Vagina (tissue), 2 donors: ENCODE results near the gene CACNB1. TPM values are rescaled to one million over a fixed set of nuclear protein-coding genes. Genes with fewer than 3 reads are reported as not detected.

Source experiments
- DNase-seq, 2 donors: peaks; one replicate each; pipeline ENCODE4 v3.0.0-alpha.2; 2017; ENCODE audit errors: extremely low spot score in 2 of 2
- H3K27ac ChIP-seq: fragments of 200-600 bp; sonication (generic); one replicate; pipeline ENCODE4 v1.5.1; 2019
- H3K27me3 ChIP-seq: fragments of 200-600 bp; sonication (generic); one replicate; pipeline ENCODE4 v1.5.1; 2019
- H3K36me3 ChIP-seq, 2 donors: fragments of 200-600 bp; sonication (generic); one replicate each; pipeline ENCODE4 v1.5.1; 2017 to 2019
- H3K4me1 ChIP-seq: fragments of 200-600 bp; sonication (generic); one replicate; pipeline ENCODE4 v1.5.1; 2019
- H3K4me3 ChIP-seq, 2 donors: fragments of 200-600 bp; sonication (generic); 1 replicate in 1 of 2; 2 replicates in 1 of 2; pipeline ENCODE4 v1.5.1; 2016 to 2019
- H3K9me3 ChIP-seq: fragments of 200-600 bp; sonication (generic); one replicate; pipeline ENCODE4 v1.5.1; 2019
- POLR2A ChIP-seq, 2 donors: fragments of 450-650 bp; IDR thresholded peaks; one replicate each; pipeline ENCODE4 v1.6.1; 2017; ENCODE audit warnings: antibody characterized with exemption in 2 of 2, mild to moderate bottlenecking in 2 of 2, moderate library complexity in 2 of 2
- POLR2AphosphoS5 ChIP-seq, 2 donors: sonication (generic); formaldehyde crosslinking; IDR thresholded peaks; one replicate each; pipeline ENCODE4 v1.9.0; 2017; ENCODE audit warnings: antibody characterized with exemption in 2 of 2, mild to moderate bottlenecking in 2 of 2, low read depth in 1 of 2; ENCODE audit not compliant: insufficient read depth in 1 of 2
- intact Hi-C: fragments of 100-400 bp; cut with DNase I; formaldehyde crosslinking; loops from one replicate; pipeline ENCODE4 v1.15.1; 2023
- total RNA-seq: library from RNA; depleted of rRNA; stranded (reverse); fragments of >200 nt; gene quantifications from one replicate; pipeline ENCODE4 v1.2.3, GENCODE V29; 2016
- TF ChIP-seq, protein P1 (sequence below), 3 experiments: fragments of 450-650 bp in 2 of 3; fragments of 200-600 bp in 1 of 3; sonication (generic) in 1 of 3; IDR thresholded peaks; one replicate each; pipeline ENCODE4 v1.5.1; 2017 to 2019; ENCODE audit warnings: antibody characterized with exemption in 3 of 3, mild to moderate bottlenecking in 2 of 3, moderate library complexity in 2 of 3

CACNB1 gene
- total RNA-seq, 1 donor from 2014 or later: 8.3 TPM

DNA sequence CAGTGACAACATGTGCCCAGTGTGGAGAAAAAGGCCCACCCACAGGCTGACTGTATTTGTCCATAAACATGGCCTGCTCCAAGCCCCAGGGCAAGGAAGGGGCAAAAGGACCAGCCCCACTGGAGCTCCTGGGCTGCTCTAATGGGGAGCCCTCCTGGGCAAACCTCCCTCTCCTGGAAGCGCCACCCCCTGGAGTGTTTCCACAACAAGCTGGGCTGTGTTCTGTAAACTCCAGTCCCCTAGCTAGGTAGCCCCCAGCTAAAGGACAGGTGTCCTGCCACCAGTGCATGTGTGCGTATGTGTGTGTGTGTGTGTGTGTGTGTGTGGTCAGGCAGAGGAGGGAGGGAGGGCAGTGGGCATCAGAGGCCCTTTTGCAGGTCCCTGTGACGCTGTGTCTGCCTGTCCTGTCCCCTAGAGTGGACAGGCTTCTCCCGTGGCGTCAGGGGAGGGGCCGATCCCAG lies 39.5 kb upstream of the CACNB1 start:
- H3K27me3 ChIP-seq: no peaks in the 10 kb centered on the region
- H3K36me3 ChIP-seq: no peaks in the 10 kb centered on the region
- no peaks in the 10 kb centered on the region for H3K9me3 ChIP-seq
- peaks cover 8% of the 10 kb centered on the region for H3K4me1 ChIP-seq
- H3K27ac ChIP-seq: no peak overlapping the region
- intact Hi-C loops: no loop called here
- DNase-seq: no peak
- TF ChIP-seq POLR2A (IDR thresholded peaks at IDR 0.05) (no peak), POLR2AphosphoS5 (IDR thresholded peaks at IDR 0.05; ENCODE audit: insufficient read depth in 1 of 2, low read depth in 1 of 2) (no peak)
- TF ChIP-seq, protein P1, sequence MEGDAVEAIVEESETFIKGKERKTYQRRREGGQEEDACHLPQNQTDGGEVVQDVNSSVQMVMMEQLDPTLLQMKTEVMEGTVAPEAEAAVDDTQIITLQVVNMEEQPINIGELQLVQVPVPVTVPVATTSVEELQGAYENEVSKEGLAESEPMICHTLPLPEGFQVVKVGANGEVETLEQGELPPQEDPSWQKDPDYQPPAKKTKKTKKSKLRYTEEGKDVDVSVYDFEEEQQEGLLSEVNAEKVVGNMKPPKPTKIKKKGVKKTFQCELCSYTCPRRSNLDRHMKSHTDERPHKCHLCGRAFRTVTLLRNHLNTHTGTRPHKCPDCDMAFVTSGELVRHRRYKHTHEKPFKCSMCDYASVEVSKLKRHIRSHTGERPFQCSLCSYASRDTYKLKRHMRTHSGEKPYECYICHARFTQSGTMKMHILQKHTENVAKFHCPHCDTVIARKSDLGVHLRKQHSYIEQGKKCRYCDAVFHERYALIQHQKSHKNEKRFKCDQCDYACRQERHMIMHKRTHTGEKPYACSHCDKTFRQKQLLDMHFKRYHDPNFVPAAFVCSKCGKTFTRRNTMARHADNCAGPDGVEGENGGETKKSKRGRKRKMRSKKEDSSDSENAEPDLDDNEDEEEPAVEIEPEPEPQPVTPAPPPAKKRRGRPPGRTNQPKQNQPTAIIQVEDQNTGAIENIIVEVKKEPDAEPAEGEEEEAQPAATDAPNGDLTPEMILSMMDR (IDR thresholded peaks at IDR 0.05): no peak
- no peak overlapping the region for H3K4me3 ChIP-seq

- Histone ChIP-seq H3K4me3 (no peak overlapping the region), H3K27me3 (no peaks in the 10 kb centered on the region), H3K36me3 (no peaks in the 10 kb centered on the region), H3K4me1 (peaks cover 14% of the 10 kb centered on the region), H3K27ac (no peak overlapping the region), H3K9me3 (no peaks in the 10 kb centered on the region)
- no peak for DNase-seq
- intact Hi-C loops: no loop called here
- TF ChIP-seq POLR2AphosphoS5 (IDR thresholded peaks at IDR 0.05; ENCODE audit: insufficient read depth in 1 of 2, low read depth in 1 of 2) (no peak), POLR2A (IDR thresholded peaks at IDR 0.05) (no peak)
- TF ChIP-seq, protein P1 (IDR thresholded peaks at IDR 0.05): no peak
These were observed 39.0 kb upstream of the CACNB1 start for GRCh38 chr17:39236450-39236927.

DNA sequence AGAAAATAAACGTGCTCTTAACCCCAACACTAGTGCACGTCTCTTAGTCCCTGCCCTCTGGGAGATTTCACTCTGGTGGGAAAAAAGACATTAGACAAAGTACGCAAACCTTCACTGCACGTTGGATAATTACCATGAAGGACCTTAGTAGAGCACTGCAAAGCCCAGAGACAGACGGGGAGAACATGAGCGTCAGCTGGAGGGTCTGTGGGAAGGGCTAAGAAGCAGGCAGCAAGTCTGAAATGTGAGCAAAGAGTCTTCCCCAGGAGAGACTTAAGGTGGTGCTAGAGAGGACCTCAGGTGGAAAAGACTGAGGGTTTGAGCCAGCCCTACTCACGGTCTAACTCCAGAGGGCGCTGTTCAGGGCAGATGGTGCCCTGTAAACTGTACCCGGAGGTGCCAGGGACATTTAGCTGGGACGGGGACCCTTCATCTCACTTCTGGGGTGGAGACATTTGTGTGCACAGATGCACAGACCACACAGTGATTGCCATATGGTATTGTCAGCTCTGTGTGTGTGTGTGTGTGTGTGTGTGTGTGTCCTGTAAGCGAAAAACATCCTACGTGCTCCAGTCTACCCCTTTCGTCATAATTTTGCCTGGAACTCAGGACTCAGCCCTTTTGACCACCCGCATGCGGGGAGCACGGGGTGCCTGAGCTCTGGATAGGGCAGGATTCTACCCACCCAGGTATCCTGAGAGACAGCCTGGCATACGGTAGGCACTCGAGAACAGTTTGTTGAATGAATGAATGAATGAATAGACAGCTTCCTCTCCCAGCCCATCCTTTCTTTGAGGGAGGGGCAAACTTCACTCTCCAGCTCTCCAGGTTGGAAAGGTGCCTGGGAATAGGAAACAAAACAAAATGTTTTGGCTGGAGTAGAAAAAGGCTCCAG lies 38.3 kb upstream of the CACNB1 start:
- Histone ChIP-seq H3K4me1 (peaks cover 17% of the 10 kb centered on the region), H3K27ac (no peak overlapping the region), H3K36me3 (no peaks in the 10 kb centered on the region), H3K27me3 (no peaks in the 10 kb centered on the region), H3K9me3 (no peaks in the 10 kb centered on the region), H3K4me3 (no peak overlapping the region)
- TF ChIP-seq POLR2AphosphoS5 (IDR thresholded peaks at IDR 0.05; ENCODE audit: insufficient read depth in 1 of 2, low read depth in 1 of 2): no peak
- TF ChIP-seq POLR2A (IDR thresholded peaks at IDR 0.05): no peak
- TF ChIP-seq, protein P1 (IDR thresholded peaks at IDR 0.05): no peak
- intact Hi-C loops: no loop called here
- DNase-seq: no peak

DNA sequence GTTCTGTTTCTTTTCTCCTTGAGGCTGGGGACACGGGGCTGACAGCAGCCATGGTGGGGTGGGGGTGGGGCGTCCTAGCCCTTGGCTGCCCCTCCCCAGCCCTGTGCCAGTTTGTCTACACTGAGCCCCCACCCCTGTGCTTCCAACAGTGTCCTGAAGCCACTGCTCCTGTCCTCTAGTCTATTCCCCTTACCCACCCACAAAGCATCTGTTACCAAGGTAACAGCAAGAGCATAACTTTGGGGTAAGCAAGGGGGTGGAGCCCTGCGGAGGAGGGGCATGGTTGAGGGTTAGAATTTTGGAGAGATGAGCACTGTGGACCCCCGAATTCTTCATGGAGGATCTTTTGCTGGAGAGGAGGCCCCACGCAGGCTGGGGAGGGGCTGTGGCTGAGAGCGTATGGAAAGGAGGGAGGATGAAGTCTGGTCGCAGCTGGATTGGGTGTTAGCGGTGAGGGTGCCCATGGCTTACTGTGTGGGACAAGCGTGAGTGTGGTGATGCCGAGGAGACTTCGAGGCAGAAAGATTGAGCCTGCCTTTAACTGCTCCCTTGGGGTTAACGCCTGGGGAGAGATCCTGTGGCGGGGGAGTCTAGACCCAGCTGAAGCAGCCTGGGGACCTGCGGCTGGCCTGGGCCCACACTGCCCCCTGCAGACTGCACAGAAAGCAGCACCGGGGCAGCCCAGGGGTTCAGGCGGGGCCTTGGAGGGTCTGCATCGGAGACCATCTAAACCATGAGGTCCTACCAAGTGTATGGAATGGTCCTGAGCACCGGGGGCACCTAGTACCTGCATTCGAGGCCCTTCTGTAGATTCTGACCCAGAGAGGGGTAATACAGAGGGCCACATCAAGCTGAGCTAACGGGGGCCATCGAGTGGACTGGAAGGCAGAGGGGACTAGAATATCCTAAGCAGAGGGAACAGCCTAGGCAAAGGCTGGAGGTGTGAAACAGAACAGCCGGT lies 34.4 kb upstream of the CACNB1 start:
- Histone ChIP-seq H3K27ac (no peak overlapping the region), H3K9me3 (no peaks in the 10 kb centered on the region), H3K36me3 (no peaks in the 10 kb centered on the region), H3K4me3 (no peak overlapping the region), H3K27me3 (no peaks in the 10 kb centered on the region), H3K4me1 (peaks cover 12% of the 10 kb centered on the region)
- intact Hi-C loops: no loop called here
- no peak for TF ChIP-seq POLR2A (IDR thresholded peaks at IDR 0.05)
- TF ChIP-seq, protein P1 (IDR thresholded peaks at IDR 0.05): peak; percentile 34 to 61 (median 40)
- no peak for DNase-seq
